Keratinocyte (primary cell): ENCODE results near the gene IRF9. TPM values are rescaled to one million over a fixed set of nuclear protein-coding genes. Genes with fewer than 3 reads are reported as not detected.

ENCODE experiments used
- DNase-seq: peaks from one replicate; pipeline ENCODE4 v3.0.0-alpha.2; 2011; ENCODE audit warnings: low read depth, missing footprints, low spot score
- FAIRE-seq: peaks from 2 replicates; lab custom pipeline; 2011; peaks lifted over from hg19 to GRCh38; lab: Jason Lieb, UNC
- H2AFZ ChIP-seq: 2 replicates; pipeline ENCODE4 v1.6.0; 2012; ENCODE audit warnings: low read length, control low read depth, inconsistent platforms; ENCODE audit not compliant: control insufficient read depth
- H3K27ac ChIP-seq: 2 replicates; pipeline ENCODE4 v1.5.1; 2011; ENCODE audit warnings: low read length; ENCODE audit not compliant: control insufficient read depth, insufficient read depth
- H3K27me3 ChIP-seq: 3 replicates; pipeline ENCODE4 v1.6.0; 2011; ENCODE audit warnings: low read length; ENCODE audit not compliant: control insufficient read depth, insufficient read depth; ENCODE audit errors: extremely low read depth
- H3K36me3 ChIP-seq, 2 experiments: 2 replicates in 1 of 2; 3 replicates in 1 of 2; pipeline ENCODE4 v1.5.1; 2011; ENCODE audit warnings: low read length in 2 of 2, mild to moderate bottlenecking in 1 of 2; ENCODE audit not compliant: control insufficient read depth in 2 of 2, insufficient read depth in 2 of 2; ENCODE audit errors: extremely low read depth in 1 of 2
- H3K4me1 ChIP-seq: 3 replicates; pipeline ENCODE4 v1.5.1; 2011; ENCODE audit warnings: low read length; ENCODE audit not compliant: control insufficient read depth, insufficient read depth; ENCODE audit errors: extremely low read depth
- H3K4me2 ChIP-seq: 3 replicates; pipeline ENCODE4 v1.6.0; 2011; ENCODE audit warnings: low read depth, low read length; ENCODE audit not compliant: control insufficient read depth, insufficient read depth; ENCODE audit errors: extremely low read depth
- H3K4me3 ChIP-seq, 3 experiments: fragments of 200-600 bp in 1 of 3; sonication (generic) in 1 of 3; 2 replicates in 2 of 3; 3 replicates in 1 of 3; pipeline ENCODE4 v1.5.1; 2011 to 2016; ENCODE audit warnings: low read length in 3 of 3, mild to moderate bottlenecking in 3 of 3, control low read depth in 2 of 3, inconsistent platforms in 1 of 3, low read depth in 1 of 3, mixed read lengths in 1 of 3, mixed run types in 1 of 3, moderate library complexity in 1 of 3; ENCODE audit not compliant: control insufficient read depth in 2 of 3, insufficient read depth in 2 of 3; ENCODE audit errors: extremely low read depth in 1 of 3
- H3K79me2 ChIP-seq: 2 replicates; pipeline ENCODE4 v1.6.0; 2012; ENCODE audit warnings: low read length; ENCODE audit not compliant: control insufficient read depth, insufficient read depth
- H3K9ac ChIP-seq: 3 replicates; pipeline ENCODE4 v1.6.0; 2011; ENCODE audit warnings: low read length; ENCODE audit not compliant: control insufficient read depth, insufficient read depth; ENCODE audit errors: extremely low read depth
- H3K9me1 ChIP-seq: 3 replicates; pipeline ENCODE4 v1.6.0; 2011; ENCODE audit warnings: low read length; ENCODE audit not compliant: control insufficient read depth, insufficient read depth; ENCODE audit errors: extremely low read depth
- H3K9me3 ChIP-seq: 2 replicates; pipeline ENCODE4 v1.5.1; 2012; ENCODE audit warnings: low read depth, low read length; ENCODE audit not compliant: control insufficient read depth
- H4K20me1 ChIP-seq: 3 replicates; pipeline ENCODE4 v1.6.0; 2011; ENCODE audit warnings: low read length; ENCODE audit not compliant: control insufficient read depth, insufficient read depth; ENCODE audit errors: extremely low read depth
- EZH2 ChIP-seq: IDR thresholded peaks from one replicate; pipeline ENCODE4 v1.6.1; 2012; ENCODE audit warnings: inconsistent platforms, mild to moderate bottlenecking, low read length, moderate library complexity
- dilution Hi-C: fragments of 300-500 bp; cut with MboI; formaldehyde crosslinking; loops from one replicate; pipeline ENCODE4 v1.7.0; 2020; ENCODE audit warnings: low sequenced_read_pairs; ENCODE audit not compliant: extremely low pct_ligation_motif_present
- polyA plus RNA-seq, 5 experiments: library from polyadenylated mRNA; depleted of rRNA in 3 of 5; stranded (reverse) in 3 of 5; stranded (forward) in 1 of 5; unstranded in 1 of 5; fragments of >200 nt; gene quantifications; 1 replicate in 1 of 5; 2 replicates in 3 of 5; 3 replicates in 1 of 5; pipeline versions ENCODE4 v1.2.1 to v1.2.3, GENCODE V29; 2011 to 2012; ENCODE audit warnings: missing spikeins in 2 of 5, low read depth in 1 of 5, low replicate concordance in 1 of 5
- TF ChIP-seq, protein P1 (sequence below), 3 experiments: IDR thresholded peaks in 1 of 3; conservative IDR thresholded peaks in 1 of 3; optimal IDR thresholded peaks in 1 of 3; 2 replicates in 2 of 3; 3 replicates in 1 of 3; pipeline versions ENCODE3 to v1.5.1; 2011; ENCODE audit warnings: low read length in 3 of 3, mild to moderate bottlenecking in 3 of 3, moderate library complexity in 2 of 3, control low read depth in 1 of 3, inconsistent platforms in 1 of 3; ENCODE audit not compliant: insufficient read depth in 2 of 3; ENCODE audit errors: extremely low read depth in 1 of 3

Gene IRF9
- polyA plus RNA-seq, 1 donor (not counting 4 experiments of a cell fraction or from before 2014, with no cell fraction given) = 117 TPM

DNA sequence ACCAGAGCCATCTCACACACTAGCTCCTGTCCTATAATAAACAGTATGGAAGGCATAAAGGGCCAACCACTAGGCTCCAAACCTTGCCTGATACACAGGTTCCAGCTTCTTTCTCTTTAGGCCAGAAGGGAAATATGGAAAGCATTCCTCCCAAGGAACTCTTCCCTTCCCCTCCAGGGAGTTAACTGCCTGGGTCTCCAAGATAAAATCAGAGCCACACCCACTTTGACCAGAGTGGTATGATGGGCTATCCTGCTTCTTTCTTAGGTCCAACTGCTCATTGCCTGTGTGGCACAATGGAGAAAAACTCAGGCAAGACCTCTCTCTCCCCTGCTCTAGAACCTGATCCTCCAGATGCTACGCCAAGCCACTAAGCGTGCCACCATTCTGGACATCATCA lies 46.6 kb downstream of the IRF9 start:
- no peaks in the 10 kb centered on the region for H3K9me3 ChIP-seq
- H3K4me3 ChIP-seq = no peak overlapping the region
- DNase-seq = no peak
- no peak overlapping the region for H3K9ac ChIP-seq
- peaks cover 25 to 30% of the 10 kb centered on the region in 2 experiments for H3K36me3 ChIP-seq
- TF ChIP-seq EZH2 = no peak
- TF ChIP-seq, protein P1, sequence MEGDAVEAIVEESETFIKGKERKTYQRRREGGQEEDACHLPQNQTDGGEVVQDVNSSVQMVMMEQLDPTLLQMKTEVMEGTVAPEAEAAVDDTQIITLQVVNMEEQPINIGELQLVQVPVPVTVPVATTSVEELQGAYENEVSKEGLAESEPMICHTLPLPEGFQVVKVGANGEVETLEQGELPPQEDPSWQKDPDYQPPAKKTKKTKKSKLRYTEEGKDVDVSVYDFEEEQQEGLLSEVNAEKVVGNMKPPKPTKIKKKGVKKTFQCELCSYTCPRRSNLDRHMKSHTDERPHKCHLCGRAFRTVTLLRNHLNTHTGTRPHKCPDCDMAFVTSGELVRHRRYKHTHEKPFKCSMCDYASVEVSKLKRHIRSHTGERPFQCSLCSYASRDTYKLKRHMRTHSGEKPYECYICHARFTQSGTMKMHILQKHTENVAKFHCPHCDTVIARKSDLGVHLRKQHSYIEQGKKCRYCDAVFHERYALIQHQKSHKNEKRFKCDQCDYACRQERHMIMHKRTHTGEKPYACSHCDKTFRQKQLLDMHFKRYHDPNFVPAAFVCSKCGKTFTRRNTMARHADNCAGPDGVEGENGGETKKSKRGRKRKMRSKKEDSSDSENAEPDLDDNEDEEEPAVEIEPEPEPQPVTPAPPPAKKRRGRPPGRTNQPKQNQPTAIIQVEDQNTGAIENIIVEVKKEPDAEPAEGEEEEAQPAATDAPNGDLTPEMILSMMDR (optimal IDR thresholded peaks at IDR 0.05 in 1 of 3, IDR thresholded peaks at IDR 0.05 in 1 of 3, conservative IDR thresholded peaks at IDR 0.05 in 1 of 3; ENCODE audit: extremely low read depth in 1 of 3, insufficient read depth in 2 of 3, low read length in 3 of 3) = no peak
- H3K9me1 ChIP-seq = no peaks in the 10 kb centered on the region
- no peak for FAIRE-seq
- no peak overlapping the region for H3K27ac ChIP-seq
- H2AFZ ChIP-seq = no peak overlapping the region
- peaks cover 4% of the 10 kb centered on the region for H3K79me2 ChIP-seq
- no peaks in the 10 kb centered on the region for H3K4me1 ChIP-seq
- no peaks in the 10 kb centered on the region for H3K27me3 ChIP-seq
- no peaks in the 10 kb centered on the region for H4K20me1 ChIP-seq
- dilution Hi-C loops = no loop called here
- H3K4me2 ChIP-seq = no peak overlapping the region

DNA sequence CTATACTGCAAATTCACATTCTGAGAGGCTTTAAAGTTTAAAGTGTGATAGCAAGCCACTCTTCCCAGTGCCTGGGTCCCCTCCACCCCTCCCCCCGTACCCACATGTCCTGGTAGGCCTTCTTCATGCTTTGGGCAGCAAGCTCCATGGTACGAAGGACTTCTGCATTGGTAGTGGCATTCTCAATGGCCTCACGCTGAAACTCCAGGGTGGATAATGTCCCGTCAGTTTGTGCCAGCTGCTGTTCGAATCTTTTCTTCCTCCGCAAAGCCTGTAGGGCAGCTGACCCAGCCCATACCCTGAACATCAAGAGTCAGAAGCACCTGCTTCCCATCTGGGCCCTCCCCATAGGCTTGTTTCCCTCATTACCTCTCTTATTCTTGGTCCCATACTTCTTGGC lies 50.2 kb downstream of the IRF9 start:
- Histone ChIP-seq H3K79me2 (peaks cover 4% of the 10 kb centered on the region), H2AFZ (no peak overlapping the region), H3K4me3 (no peak overlapping the region), H3K27me3 (no peaks in the 10 kb centered on the region), H3K9me3 (no peaks in the 10 kb centered on the region), H3K27ac (no peak overlapping the region), H3K4me2 (no peak overlapping the region), H3K36me3 (peaks cover 18 to 25% of the 10 kb centered on the region in 2 experiments), H4K20me1 (no peaks in the 10 kb centered on the region), H3K4me1 (peaks cover 11% of the 10 kb centered on the region), H3K9me1 (no peaks in the 10 kb centered on the region), H3K9ac (no peak overlapping the region)
- dilution Hi-C loops = no loop called here
- no peak for FAIRE-seq
- TF ChIP-seq, protein P1 (optimal IDR thresholded peaks at IDR 0.05 in 1 of 3, IDR thresholded peaks at IDR 0.05 in 1 of 3, conservative IDR thresholded peaks at IDR 0.05 in 1 of 3; ENCODE audit: extremely low read depth in 1 of 3, insufficient read depth in 2 of 3, low read length in 3 of 3) = no peak
- TF ChIP-seq EZH2 = no peak
- DNase-seq = no peak
